ENCODE results near the gene ERG28. TPM values are rescaled to one million over a fixed set of nuclear protein-coding genes. Genes with fewer than 3 reads are reported as not detected.
A peak's percentile ranks its signal among the peaks of the same experiment; 100 is the strongest.

ERG28 gene
- total RNA-seq, 1 donor from 2014 or later = 6.8 TPM

GRCh38 chr14:75658957-75659356 is 1.7 kb downstream of the ERG28 start:
- H3K27ac ChIP-seq (replicated peaks) = no peak overlapping the region
- intact Hi-C loops (cut with micrococcal nuclease) = no loop called here
- peaks cover 13% of the 10 kb centered on the region for H3K36me3 ChIP-seq
- H3K4me3 ChIP-seq = no peak overlapping the region
- no peaks in the 10 kb centered on the region for H3K9me3 ChIP-seq (replicated peaks)
- TF ChIP-seq CTCF (IDR thresholded peaks at IDR 0.05; ENCODE audit: borderline replicate concordance) = no peak
- H3K27me3 ChIP-seq (ENCODE audit: low read depth) = no peaks in the 10 kb centered on the region
- no peak for DNase-seq
- H3K4me1 ChIP-seq = peaks cover 28% of the 10 kb centered on the region

- peaks cover 27% of the 10 kb centered on the region for H3K4me1 ChIP-seq
- no peaks in the 10 kb centered on the region for H3K9me3 ChIP-seq (replicated peaks)
- intact Hi-C loops (cut with micrococcal nuclease) = no loop called here
- no peak overlapping the region for H3K27ac ChIP-seq (replicated peaks)
- DNase-seq = no peak
- H3K4me3 ChIP-seq = no peak overlapping the region
- H3K36me3 ChIP-seq = peaks cover 9% of the 10 kb centered on the region
- no peaks in the 10 kb centered on the region for H3K27me3 ChIP-seq (ENCODE audit: low read depth)
- TF ChIP-seq CTCF (IDR thresholded peaks at IDR 0.05; ENCODE audit: borderline replicate concordance) = no peak
Observed at GRCh38 chr14:75657331-75657730, 3.3 kb downstream of the ERG28 start.

- Histone ChIP-seq H3K9me3 (replicated peaks) (no peaks in the 10 kb centered on the region), H3K4me1 (peaks cover 10% of the 10 kb centered on the region), H3K27me3 (ENCODE audit: low read depth) (no peaks in the 10 kb centered on the region), H3K36me3 (peaks cover 30% of the 10 kb centered on the region), H3K4me3 (no peak overlapping the region), H3K27ac (replicated peaks) (no peak overlapping the region)
- TF ChIP-seq CTCF (IDR thresholded peaks at IDR 0.05; ENCODE audit: borderline replicate concordance) = no peak
- intact Hi-C loops (cut with micrococcal nuclease) = loop anchor here (2.0 kb wide), 1 partner anchor 76 kb away; the partner anchor contains the start of gene FLVCR2
- DNase-seq = no peak
Observed at GRCh38 chr14:75655235-75655634, 5.4 kb downstream of the ERG28 start.

GRCh38 chr14:75654127-75654732 is 6.4 kb downstream of the ERG28 start:
- H3K36me3 ChIP-seq = peaks cover 37% of the 10 kb centered on the region
- peak; percentile 78 for DNase-seq
- H3K27ac ChIP-seq (replicated peaks) = no peak overlapping the region
- peak; percentile 99 for TF ChIP-seq CTCF (IDR thresholded peaks at IDR 0.05; ENCODE audit: borderline replicate concordance)
- intact Hi-C loops (cut with micrococcal nuclease) = loop anchor here (2.0 kb wide), 1 partner anchor 75 kb away; the partner anchor contains the start of gene FLVCR2
- H3K9me3 ChIP-seq (replicated peaks) = no peaks in the 10 kb centered on the region
- no peak overlapping the region for H3K4me3 ChIP-seq
- H3K4me1 ChIP-seq = peaks cover 5% of the 10 kb centered on the region
- H3K27me3 ChIP-seq (ENCODE audit: low read depth) = no peaks in the 10 kb centered on the region

GRCh38 chr14:75653563-75653962 is 7.1 kb downstream of the ERG28 start:
- Histone ChIP-seq H3K4me1 (peaks cover 11% of the 10 kb centered on the region), H3K9me3 (replicated peaks) (no peaks in the 10 kb centered on the region), H3K4me3 (no peak overlapping the region), H3K36me3 (peaks cover 37% of the 10 kb centered on the region), H3K27me3 (ENCODE audit: low read depth) (no peaks in the 10 kb centered on the region), H3K27ac (replicated peaks) (no peak overlapping the region)
- no peak for DNase-seq
- no peak for TF ChIP-seq CTCF (IDR thresholded peaks at IDR 0.05; ENCODE audit: borderline replicate concordance)
- intact Hi-C loops (cut with micrococcal nuclease) = no loop called here

Data from left ventricle myocardium inferior (tissue), 1 donor.